Activated T-cell treated with anti-CD3 and anti-CD28 coated beads, Interleukin-2, amount 50 U/mL, for 4 hours (primary cell): ENCODE measurements around the gene WDFY2. TPM values are rescaled to one million over a fixed set of nuclear protein-coding genes. Genes with fewer than 3 reads are reported as not detected.
A peak's percentile ranks its signal among the peaks of the same experiment; 100 is the strongest.

Source experiments
- ATAC-seq, 2 donors: fragments of 200-7000 bp; cut with Tn5 transposase; one replicate each; pipeline ENCODE4 v1.10.0; 2021
- DNase-seq: peaks from one replicate; pipeline ENCODE4 v3.0.0-alpha.2; 2020
- H3K27me3 Mint-ChIP-seq: one replicate; pipeline ENCODE4 v1.8.0; 2021; ENCODE audit warnings: low read depth, mixed read lengths
- H3K36me3 Mint-ChIP-seq: one replicate; pipeline ENCODE4 v1.8.0; 2022; ENCODE audit warnings: mixed read lengths; ENCODE audit not compliant: insufficient read depth
- H3K4me1 Mint-ChIP-seq: one replicate; pipeline ENCODE4 v1.8.0; 2021; ENCODE audit warnings: low read depth, mixed read lengths
- H3K4me3 Mint-ChIP-seq: one replicate; pipeline ENCODE4 v1.8.0; 2021; ENCODE audit warnings: mild to moderate bottlenecking, moderate library complexity, mixed read lengths
- H3K9me3 Mint-ChIP-seq: one replicate; pipeline ENCODE4 v1.8.0; 2021; ENCODE audit warnings: mixed read lengths
- total RNA-seq, 3 donors: library from RNA; stranded (reverse); gene quantifications; one replicate each; pipeline ENCODE4 v1.2.1, GENCODE V29; 2021

The WDFY2 gene
- total RNA-seq, 3 donors from 2014 or later, result 4.9 to 6.7 (median 6.3) TPM

DNA sequence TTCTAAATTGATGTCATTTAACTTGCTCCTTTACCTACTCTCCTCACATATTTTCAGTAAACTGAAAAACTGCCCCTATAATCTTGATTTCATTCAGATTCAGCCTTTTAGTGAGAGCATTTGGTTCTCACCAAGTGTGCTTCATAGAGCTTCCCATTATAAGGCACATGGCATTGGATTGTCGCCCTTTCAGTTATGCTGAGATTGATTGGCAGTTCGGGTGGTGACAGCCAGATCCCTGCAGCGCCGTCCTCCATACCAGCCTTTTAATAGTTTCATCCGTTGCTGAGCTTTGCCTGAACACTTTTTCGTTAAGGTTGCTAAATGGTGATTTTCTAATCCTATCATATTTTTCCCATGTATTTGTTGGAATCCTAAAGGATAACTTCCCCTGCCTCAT is 139.3 kb downstream of the WDFY2 start:
- Mint-ChIP-seq H3K27me3 (no peaks in the 10 kb centered on the region), H3K4me1 (no peaks in the 10 kb centered on the region), H3K36me3 (peaks cover 25% of the 10 kb centered on the region), H3K4me3 (no peak overlapping the region), H3K9me3 (no peaks in the 10 kb centered on the region)
- ATAC-seq (no peak), DNase-seq (no peak)

DNA sequence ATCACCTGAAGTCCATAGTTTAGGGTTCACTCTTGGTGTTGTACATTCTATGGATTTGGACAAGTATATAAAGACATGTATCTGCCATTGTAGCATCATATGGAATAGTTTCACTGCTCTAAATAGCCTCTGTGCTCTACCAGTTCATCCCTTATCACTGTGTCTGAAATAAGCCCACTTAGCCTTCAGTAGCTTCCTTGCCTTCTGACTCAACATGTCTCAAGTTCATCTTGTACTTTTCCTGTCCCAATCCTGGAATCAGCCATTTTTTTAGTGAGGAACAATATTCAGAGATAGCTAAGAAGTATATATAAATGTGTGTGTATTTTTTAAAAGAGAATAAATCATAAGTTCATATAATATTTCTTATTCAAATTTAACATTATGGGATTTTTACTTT is 140.5 kb downstream of the WDFY2 start:
- DNase-seq, result no peak
- Mint-ChIP-seq H3K27me3 (no peaks in the 10 kb centered on the region), H3K9me3 (no peaks in the 10 kb centered on the region), H3K4me1 (no peaks in the 10 kb centered on the region), H3K36me3 (peaks cover 20% of the 10 kb centered on the region), H3K4me3 (no peak overlapping the region)
- no peak for ATAC-seq

DNA sequence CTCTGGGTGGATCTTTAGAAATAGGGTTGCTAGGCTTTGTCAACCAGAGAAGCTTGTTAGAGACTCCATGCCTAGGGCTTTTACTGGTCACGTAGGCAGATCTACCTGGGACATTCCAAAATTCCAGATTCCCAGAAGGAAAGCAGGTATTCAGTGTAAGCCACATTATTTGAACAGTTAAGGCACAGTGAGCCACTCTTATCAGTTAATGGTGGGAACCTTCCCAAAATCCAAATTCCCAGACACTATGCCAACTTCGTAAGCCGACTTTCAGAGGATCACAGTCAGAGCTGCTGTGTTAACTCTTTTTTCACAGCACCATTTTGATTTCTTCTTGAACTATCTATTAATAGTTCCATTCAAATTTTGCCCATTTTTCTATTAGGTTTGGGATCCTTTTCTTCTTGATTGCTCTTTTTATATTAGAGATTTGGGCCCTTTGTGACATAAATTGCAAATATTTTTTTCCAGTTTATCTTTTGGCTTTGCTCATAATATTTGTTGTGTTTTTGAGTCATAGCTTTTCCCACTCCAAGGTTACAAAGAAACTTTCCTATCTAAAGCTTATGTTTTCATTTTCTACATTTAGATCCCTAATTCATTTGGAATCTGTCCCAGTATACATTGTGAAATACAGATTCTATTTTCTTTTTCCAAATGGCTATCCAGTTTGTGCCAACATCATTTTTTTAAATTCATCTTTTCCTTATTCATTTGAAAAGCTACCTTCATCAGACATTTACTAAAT is 142.4 kb downstream of the WDFY2 start:
- H3K9me3 Mint-ChIP-seq, result no peaks in the 10 kb centered on the region
- no peak overlapping the region for H3K4me3 Mint-ChIP-seq
- H3K4me1 Mint-ChIP-seq, result peaks cover 3% of the 10 kb centered on the region
- H3K36me3 Mint-ChIP-seq, result peaks cover 19% of the 10 kb centered on the region
- no peak for DNase-seq
- no peak for ATAC-seq
- no peaks in the 10 kb centered on the region for H3K27me3 Mint-ChIP-seq

DNA sequence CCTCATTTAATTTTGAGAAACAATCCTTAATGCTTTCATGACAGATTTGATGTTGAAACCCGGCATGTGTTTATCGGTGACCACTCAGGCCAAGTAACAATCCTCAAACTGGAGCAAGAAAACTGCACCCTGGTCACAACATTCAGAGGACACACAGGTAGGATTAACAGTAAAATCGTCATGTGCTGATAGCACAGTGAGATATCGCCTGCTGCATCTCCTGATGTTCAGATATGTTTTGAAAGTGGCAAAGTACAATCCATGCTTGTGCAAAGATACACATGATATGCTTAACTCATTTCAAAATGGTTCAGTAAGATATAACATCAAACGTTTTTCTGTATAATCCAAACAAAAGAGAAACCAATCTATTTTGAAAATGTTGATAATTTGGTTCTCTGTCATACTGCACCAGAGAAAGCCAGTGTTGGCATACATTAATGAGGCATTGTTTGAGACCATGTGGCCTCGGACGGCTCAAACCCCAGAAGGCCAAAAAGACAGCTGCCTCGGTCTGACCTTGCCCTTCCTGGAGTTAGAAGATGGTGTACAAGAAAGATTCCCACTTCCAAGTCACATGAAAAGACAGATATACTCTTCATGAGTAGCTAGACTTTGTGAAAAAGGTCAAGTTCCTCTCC is 143.5 kb downstream of the WDFY2 start:
- Mint-ChIP-seq H3K36me3 (peaks cover 16% of the 10 kb centered on the region), H3K4me3 (no peak overlapping the region)

DNA sequence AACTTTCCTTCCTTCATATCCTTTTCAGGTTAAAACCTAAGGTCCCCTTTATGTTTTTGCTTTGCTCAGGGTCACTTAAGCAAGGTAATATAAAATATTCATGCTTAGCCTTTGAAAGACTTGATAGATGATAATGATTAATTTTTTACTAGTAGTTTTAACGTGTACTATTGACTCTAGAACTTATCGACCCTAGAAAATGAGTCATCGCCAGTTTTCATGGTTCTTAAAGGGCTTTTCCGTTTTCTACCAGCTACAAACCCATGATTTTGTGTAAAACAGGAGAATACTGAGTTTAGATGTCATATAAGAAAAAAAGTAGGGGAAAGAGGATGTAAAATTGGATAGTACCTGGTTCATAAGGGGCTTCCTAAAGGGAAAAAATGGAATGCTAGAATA is 144.0 kb downstream of the WDFY2 start:
- no peaks in the 10 kb centered on the region for H3K27me3 Mint-ChIP-seq
- ATAC-seq, result no peak
- H3K36me3 Mint-ChIP-seq, result peaks cover 16% of the 10 kb centered on the region
- H3K9me3 Mint-ChIP-seq, result no peaks in the 10 kb centered on the region
- peaks cover 4% of the 10 kb centered on the region for H3K4me1 Mint-ChIP-seq
- no peak overlapping the region for H3K4me3 Mint-ChIP-seq
- DNase-seq, result no peak

More for the DNA sequence above, 143.5 kb downstream of the WDFY2 start:
- no peaks in the 10 kb centered on the region for H3K9me3 Mint-ChIP-seq
- no peaks in the 10 kb centered on the region for H3K27me3 Mint-ChIP-seq
- DNase-seq (no peak), ATAC-seq (no peak)
- peaks cover 4% of the 10 kb centered on the region for H3K4me1 Mint-ChIP-seq

DNA sequence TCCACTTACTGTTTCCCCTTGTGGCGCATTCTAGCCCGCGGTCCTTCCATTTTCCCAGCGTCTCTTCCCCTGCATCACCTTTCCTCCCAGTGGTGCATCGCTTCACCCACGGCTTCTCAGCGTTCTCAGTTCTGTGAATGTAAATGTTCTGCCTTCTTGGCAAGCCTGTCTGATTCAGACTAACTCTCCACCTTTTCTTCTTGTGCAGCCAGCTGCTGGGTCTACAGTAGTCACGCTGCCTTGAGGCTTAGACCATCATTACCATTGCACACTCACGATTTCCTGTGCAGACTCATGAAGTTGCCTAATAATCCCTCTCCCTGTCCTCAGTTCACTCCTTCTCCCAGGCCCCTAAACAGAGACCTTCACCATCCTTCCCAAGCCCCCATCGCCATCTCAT is 144.7 kb downstream of the WDFY2 start:
- no peak overlapping the region for H3K4me3 Mint-ChIP-seq
- peaks cover 4% of the 10 kb centered on the region for H3K4me1 Mint-ChIP-seq
- H3K27me3 Mint-ChIP-seq, result no peaks in the 10 kb centered on the region
- no peak for DNase-seq
- no peaks in the 10 kb centered on the region for H3K9me3 Mint-ChIP-seq
- H3K36me3 Mint-ChIP-seq, result peaks cover 18% of the 10 kb centered on the region
- no peak for ATAC-seq

DNA sequence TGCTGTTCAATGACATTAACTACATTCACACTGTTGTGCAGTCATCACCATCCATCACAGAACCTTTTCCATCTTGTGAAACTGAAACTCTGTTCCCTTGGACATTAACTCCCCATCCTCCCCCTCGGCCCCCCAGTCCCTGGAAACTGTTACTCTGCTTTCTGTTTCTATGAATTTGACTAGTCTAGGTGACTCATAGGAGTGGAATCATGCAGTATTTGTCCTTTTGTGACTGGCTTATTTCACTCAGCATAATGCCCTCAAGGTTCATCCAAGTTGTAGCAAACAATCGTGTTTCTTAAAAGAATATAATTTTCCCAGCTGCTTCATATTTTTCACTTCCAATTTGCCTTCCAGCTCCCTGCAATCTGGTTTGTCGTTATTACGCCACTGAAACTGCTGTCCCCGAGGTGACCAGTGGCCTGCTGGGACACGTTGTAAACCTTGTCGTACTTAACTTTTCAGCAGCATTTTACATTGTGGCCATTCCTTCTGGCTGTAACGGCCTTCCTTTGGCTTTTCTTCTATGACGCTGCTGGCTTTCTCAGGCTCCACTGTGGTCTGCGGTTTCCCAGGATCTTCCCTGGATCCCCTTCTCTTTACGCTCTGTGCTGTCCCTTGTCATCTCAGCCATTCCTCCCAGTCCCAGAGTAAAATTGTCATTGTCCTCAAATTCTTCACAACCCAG is 145.7 kb downstream of the WDFY2 start:
- H3K4me3 Mint-ChIP-seq, result no peak overlapping the region
- ATAC-seq (peak; percentile 74 to 78), DNase-seq (no peak)
- no peaks in the 10 kb centered on the region for H3K27me3 Mint-ChIP-seq
- H3K36me3 Mint-ChIP-seq, result peaks cover 18% of the 10 kb centered on the region
- no peaks in the 10 kb centered on the region for H3K9me3 Mint-ChIP-seq
- H3K4me1 Mint-ChIP-seq, result peaks cover 4% of the 10 kb centered on the region

DNA sequence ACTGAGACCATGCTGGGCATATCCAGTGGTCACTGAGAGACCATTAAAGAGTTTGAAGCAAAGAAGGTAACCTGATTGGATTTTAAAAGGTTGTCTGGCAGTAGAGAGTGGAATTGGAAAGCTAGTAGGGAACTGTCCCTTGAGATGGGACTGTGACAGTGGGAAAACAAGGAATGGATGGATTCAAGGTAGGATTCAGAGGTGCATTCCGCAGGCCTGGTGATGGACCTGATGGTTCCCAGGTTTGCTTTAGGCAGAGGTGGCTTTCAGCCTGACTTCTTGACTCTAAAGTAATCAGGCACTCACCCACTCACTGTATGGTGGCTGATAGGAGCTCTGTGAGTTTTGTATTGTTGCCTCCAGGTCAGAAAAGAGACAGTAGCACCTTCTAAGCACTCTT is 146.7 kb downstream of the WDFY2 start:
- peaks cover 20% of the 10 kb centered on the region for H3K36me3 Mint-ChIP-seq
- H3K4me1 Mint-ChIP-seq, result peaks cover 4% of the 10 kb centered on the region
- H3K4me3 Mint-ChIP-seq, result no peak overlapping the region
- no peak for ATAC-seq
- no peaks in the 10 kb centered on the region for H3K9me3 Mint-ChIP-seq
- DNase-seq, result no peak
- H3K27me3 Mint-ChIP-seq, result no peaks in the 10 kb centered on the region

DNA sequence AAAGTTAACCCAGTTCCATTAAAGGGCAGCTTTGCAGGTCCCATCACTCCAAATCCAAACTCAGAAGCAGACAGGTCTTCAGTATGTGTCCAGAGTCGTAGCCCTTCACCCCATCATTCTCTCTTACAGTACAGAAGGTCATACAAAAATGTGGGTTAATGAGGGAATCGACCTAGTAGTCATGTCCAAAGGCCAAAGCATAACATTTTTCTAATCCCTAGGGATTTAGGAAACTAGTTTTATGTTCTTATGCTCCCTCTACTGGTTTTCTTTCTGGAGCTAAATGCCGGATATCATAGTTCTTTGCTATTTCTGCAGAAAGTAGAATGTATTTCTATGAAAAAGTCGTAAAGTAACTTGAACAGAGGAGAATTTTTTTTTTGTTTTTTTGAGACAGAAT is 147.5 kb downstream of the WDFY2 start:
- Mint-ChIP-seq H3K4me1 (peaks cover 4% of the 10 kb centered on the region), H3K27me3 (no peaks in the 10 kb centered on the region), H3K4me3 (no peak overlapping the region), H3K9me3 (no peaks in the 10 kb centered on the region), H3K36me3 (peaks cover 16% of the 10 kb centered on the region)
- no peak for ATAC-seq
- no peak for DNase-seq

DNA sequence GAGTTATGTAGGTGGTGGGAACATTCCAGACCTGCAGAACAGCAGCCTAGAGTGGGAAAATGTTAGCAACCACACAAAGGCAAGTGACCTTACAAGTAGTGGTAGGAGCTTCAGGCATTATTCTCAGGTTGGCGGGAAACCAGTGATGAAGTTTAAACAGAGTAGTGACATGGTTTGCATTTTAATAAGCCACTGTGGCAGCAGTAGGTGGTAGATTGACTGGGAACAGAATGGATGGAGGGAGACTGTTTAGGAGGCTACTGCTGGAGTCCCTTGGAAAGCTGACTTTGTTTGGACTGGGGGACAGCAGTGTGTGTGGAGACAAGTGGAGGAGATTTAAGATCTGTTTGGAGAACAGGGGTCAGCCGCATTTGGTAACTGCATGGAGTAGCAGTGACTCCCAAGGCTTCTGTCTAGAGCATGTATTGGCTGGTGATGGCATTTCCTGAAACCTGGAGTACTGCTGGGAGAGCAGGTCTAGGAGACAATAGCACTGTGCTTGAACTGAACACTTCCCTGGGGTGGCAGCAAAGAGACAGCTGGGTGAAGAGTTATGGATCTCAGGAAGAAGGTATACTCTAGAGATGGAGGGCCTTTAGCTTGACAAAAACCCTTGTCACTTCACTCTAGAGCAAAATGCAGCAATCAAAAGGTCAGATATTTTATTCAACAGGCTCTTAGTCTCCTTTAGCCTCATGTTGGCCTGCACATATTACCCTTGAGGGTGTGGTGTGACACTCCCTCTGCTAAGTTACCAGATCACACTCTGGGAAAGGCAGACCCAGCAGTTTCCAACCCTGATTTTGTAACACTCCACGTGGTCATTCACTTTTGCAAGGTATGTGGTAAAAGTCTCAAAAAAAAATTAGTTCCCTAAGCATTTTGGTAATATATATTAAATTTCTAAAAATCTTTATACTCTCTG is 149.4 kb downstream of the WDFY2 start:
- no peaks in the 10 kb centered on the region for H3K9me3 Mint-ChIP-seq
- ATAC-seq (no peak), DNase-seq (no peak)
- no peak overlapping the region for H3K4me3 Mint-ChIP-seq
- no peaks in the 10 kb centered on the region for H3K27me3 Mint-ChIP-seq
- H3K36me3 Mint-ChIP-seq, result peaks cover 7% of the 10 kb centered on the region
- H3K4me1 Mint-ChIP-seq, result peaks cover 10% of the 10 kb centered on the region

DNA sequence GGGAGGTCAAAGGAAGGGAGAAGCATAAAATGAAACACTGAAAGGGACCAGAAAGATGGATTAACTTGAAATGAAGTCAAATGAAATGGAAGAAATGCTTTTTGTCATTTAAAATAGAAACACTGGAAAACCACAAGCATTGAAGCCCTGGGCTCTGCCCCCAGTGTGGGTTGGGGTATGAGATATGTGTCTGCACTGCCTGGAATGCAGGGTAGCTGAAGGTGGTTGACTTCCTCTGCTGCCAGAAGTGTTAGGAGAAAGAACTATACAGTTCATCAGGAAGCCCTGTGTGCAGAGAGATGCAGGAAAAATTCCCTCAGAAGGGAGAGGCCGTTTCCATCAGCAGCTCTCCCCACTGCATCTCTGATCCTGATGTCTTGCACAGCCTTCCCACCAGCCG is 150.5 kb downstream of the WDFY2 start:
- H3K27me3 Mint-ChIP-seq, result no peaks in the 10 kb centered on the region
- DNase-seq (no peak), ATAC-seq (no peak)
- H3K4me1 Mint-ChIP-seq, result peaks cover 11% of the 10 kb centered on the region
- peaks cover 16% of the 10 kb centered on the region for H3K36me3 Mint-ChIP-seq
- H3K4me3 Mint-ChIP-seq, result no peak overlapping the region
- H3K9me3 Mint-ChIP-seq, result no peaks in the 10 kb centered on the region

DNA sequence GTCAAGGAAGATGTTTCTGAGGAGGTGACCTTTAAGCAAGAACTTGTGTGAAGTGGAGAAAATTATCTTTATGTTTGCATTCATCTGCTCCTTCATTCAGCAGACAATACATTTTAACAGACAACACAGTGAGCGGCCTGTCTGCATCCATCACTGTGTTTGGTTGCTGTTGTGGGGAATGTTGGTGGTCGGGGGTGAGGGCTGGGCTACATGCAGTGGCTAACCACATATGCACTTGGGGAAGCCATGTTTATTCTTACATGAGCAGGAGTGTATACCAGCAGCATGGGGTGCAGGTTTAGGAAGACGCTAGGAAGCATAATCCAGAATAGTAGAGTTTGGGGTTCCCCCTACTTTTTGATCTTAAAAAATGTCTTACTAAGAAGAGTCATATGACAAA is 153.3 kb downstream of the WDFY2 start:
- Mint-ChIP-seq H3K27me3 (no peaks in the 10 kb centered on the region), H3K4me3 (no peak overlapping the region), H3K36me3 (peaks cover 27% of the 10 kb centered on the region), H3K9me3 (no peaks in the 10 kb centered on the region), H3K4me1 (peaks cover 6% of the 10 kb centered on the region)
- DNase-seq (no peak), ATAC-seq (no peak)

DNA sequence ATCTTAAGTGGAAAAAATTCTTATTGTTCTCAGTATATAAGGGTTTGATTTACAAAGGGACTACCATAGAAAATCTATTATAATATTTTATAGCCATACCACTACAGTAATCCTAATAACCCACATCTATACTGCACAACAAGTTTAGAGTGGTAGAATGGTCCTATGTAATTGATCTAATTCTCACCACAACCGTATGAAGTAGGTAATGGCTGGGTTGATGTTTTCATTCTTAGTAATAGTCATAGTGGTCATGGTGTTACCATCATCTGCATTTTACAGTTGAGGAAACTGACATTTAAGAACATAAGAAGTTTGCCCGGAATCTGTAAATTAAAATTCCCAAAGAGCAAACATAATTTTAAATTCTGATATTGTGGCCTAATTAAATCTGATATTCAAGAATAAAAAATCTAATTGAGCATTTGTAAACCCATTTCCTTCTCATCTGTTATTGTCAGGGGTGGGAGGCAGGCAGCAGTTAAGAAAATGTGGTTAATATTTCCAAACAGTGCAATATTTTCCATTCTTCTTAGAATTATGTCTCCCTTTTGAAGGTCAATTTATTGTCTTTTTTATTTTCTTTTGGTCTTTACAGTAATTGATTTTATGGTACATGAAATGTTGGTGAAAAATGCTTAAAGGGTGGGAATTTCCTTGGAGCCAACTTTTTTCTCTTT is 154.1 kb downstream of the WDFY2 start:
- H3K9me3 Mint-ChIP-seq, result no peaks in the 10 kb centered on the region
- H3K4me1 Mint-ChIP-seq, result peaks cover 6% of the 10 kb centered on the region
- no peak overlapping the region for H3K4me3 Mint-ChIP-seq
- H3K27me3 Mint-ChIP-seq, result no peaks in the 10 kb centered on the region
- no peak for ATAC-seq
- no peak for DNase-seq
- H3K36me3 Mint-ChIP-seq, result peaks cover 29% of the 10 kb centered on the region
